GM12872 (cell line): ENCODE measurements around the gene GAS1.

Experiments
- TF ChIP-seq, protein P1 (sequence below): IDR thresholded peaks from 3 replicates; pipeline ENCODE4 v1.5.1; 2011; ENCODE audit warnings: low read depth, mild to moderate bottlenecking, low read length, moderate library complexity; ENCODE audit not compliant: insufficient read depth

Gene GAS1

DNA sequence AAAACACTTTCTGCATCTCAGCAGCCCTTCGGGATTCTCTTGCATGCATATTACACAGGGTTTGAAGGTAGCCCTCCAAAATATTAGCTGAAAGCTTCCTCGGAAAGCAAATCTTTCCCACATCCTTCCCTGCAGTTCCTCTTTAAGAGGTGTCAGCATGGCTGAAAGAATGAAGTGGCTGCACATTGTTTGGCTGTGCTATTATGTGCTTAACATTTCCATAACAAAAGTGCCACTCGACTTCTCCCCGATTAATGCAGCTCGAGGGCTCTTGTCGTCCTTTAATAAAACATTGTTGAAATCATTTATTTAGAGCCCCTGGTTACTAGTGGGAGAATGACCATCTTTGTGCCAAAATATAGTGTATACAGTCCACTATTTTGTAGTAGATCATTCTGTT, 6.5 kb downstream of the GAS1 start:
- TF ChIP-seq, protein P1, sequence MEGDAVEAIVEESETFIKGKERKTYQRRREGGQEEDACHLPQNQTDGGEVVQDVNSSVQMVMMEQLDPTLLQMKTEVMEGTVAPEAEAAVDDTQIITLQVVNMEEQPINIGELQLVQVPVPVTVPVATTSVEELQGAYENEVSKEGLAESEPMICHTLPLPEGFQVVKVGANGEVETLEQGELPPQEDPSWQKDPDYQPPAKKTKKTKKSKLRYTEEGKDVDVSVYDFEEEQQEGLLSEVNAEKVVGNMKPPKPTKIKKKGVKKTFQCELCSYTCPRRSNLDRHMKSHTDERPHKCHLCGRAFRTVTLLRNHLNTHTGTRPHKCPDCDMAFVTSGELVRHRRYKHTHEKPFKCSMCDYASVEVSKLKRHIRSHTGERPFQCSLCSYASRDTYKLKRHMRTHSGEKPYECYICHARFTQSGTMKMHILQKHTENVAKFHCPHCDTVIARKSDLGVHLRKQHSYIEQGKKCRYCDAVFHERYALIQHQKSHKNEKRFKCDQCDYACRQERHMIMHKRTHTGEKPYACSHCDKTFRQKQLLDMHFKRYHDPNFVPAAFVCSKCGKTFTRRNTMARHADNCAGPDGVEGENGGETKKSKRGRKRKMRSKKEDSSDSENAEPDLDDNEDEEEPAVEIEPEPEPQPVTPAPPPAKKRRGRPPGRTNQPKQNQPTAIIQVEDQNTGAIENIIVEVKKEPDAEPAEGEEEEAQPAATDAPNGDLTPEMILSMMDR: no peak

DNA sequence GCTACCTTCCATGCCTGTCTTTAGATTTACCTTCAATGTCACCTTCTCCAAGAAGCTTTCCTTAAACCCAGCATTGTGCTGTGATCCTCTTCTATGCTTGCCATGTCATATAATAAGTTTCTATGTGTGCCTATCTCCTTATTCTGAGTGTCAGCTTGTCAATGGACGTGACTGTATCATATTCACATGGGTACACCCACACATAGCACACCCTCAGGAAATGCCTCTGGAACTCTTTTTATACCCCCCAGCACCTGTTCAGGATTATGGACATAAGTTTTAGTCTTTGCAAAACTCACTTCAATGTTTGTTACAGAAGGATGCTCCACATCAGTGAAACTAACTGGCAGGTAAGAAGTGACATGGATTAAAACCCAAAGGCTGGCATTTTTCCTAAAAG, 7.4 kb downstream of the GAS1 start:
- TF ChIP-seq, protein P1: no peak

DNA sequence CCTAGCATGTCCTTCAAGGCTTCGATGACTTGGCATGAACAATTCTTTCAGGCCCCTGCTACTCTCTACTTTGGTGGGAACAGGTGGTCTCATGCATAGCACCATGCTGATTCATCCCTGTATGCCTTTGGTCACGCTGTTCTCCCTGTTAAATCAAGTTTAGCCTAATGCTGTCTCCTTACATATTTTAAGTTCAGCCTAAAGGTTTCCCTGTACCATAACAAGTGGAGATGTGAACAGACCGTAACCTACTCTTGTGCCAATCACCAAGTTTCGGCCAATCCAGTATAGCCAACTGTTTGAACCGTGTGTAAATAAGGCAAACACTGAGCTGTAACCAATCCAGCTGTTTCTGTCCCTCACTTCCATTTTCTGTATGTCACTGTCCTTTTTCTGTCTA, 8.0 kb downstream of the GAS1 start:
- TF ChIP-seq, protein P1: no peak

DNA sequence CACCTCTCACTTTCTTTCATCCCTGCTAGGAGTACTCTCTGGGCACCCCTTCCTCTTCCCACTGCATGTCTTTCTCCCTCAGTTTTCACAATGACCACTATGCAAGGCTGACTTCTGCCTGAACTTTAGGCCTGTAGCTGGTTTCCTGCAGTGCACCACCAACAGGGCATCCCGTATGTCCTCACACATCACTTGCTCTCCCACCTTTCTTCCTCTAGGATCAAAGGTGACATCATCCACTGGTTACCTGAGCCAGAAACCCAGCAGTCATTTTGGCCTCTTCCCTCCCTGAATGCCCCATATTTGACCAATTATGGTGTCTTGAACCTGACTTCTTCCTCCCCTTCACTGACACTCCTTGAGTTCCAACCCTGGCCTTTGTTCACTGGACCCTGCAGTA, 8.5 kb downstream of the GAS1 start:
- TF ChIP-seq, protein P1: no peak

DNA sequence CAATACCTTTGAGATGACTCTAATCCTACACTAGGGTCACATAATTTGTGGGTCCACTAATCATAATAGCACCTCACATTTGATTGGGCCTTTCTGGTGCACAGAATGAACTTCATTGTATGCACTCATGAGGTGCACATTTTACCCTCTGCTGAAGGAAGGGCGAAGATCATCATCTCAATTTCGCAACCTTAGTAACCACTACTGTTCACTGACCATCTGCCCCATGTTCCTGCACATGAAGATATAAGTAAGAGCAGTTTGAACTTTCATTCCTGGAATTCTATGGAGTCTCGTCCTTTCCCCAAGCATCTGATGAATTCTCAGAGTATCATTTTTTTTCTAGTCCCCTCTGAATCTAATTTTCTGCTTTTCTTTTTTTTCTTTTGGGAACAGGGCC, 21.2 kb downstream of the GAS1 start:
- TF ChIP-seq, protein P1: no peak

DNA sequence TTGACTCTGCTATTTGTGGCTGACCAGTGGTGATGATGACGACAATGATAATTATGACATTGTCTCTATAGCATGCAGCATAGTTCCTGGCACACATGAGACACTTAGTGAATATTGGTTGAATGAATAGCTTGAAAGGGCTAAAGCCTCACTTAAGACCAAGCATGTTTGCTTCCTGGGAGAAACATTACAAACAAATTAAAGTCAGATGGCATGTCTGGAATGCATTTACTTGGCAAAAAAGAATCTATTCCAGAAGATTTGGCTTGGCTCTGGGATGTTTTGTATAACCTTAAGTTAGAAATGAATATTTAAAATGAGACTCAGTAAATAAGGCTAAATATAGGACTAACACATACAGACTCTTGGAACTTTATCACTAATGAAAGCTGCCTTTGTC, 21.6 kb downstream of the GAS1 start:
- TF ChIP-seq, protein P1: no peak

DNA sequence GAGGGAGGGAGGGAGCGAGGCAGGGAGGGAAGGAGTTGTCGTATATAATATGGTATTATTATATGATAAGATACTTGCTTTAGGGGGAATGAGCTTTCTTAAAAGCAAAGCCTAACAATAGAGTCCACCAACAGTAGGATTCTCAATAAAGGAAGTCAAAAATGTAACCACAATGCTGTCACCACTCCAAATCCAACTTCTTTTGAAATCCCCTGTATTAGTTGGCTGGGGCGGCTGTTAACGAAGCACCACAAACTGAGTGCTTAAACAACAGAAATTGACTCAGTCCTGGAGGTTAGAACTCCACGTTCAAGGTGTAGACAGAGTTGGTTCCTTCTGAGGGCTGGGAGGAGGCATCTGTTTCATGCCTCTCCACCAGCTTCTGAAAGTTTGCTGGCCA, 23.1 kb downstream of the GAS1 start:
- TF ChIP-seq, protein P1: no peak
